HG02981 (cell line): ENCODE data around the gene TPRG1L.

ENCODE experiments used
- ATAC-seq: cut with Tn5 transposase; IDR thresholded peaks from one replicate; pipeline ENCODE4 v1.9.1; 2021; ENCODE audit warnings: mild to moderate bottlenecking, moderate library complexity; ENCODE audit not compliant: unreplicated experiment

The TPRG1L gene

GRCh38 chr1:3593334-3593733 lies 31.5 kb upstream of the TPRG1L start:
- ATAC-seq: no peak

- no peak for ATAC-seq
Measured at GRCh38 chr1:3593745-3594144, 31.1 kb upstream of the TPRG1L start.

GRCh38 chr1:3594706-3595377 lies 30.0 kb upstream of the TPRG1L start:
- no peak for ATAC-seq

GRCh38 chr1:3595949-3596348 lies 28.9 kb upstream of the TPRG1L start:
- no peak for ATAC-seq

DNA sequence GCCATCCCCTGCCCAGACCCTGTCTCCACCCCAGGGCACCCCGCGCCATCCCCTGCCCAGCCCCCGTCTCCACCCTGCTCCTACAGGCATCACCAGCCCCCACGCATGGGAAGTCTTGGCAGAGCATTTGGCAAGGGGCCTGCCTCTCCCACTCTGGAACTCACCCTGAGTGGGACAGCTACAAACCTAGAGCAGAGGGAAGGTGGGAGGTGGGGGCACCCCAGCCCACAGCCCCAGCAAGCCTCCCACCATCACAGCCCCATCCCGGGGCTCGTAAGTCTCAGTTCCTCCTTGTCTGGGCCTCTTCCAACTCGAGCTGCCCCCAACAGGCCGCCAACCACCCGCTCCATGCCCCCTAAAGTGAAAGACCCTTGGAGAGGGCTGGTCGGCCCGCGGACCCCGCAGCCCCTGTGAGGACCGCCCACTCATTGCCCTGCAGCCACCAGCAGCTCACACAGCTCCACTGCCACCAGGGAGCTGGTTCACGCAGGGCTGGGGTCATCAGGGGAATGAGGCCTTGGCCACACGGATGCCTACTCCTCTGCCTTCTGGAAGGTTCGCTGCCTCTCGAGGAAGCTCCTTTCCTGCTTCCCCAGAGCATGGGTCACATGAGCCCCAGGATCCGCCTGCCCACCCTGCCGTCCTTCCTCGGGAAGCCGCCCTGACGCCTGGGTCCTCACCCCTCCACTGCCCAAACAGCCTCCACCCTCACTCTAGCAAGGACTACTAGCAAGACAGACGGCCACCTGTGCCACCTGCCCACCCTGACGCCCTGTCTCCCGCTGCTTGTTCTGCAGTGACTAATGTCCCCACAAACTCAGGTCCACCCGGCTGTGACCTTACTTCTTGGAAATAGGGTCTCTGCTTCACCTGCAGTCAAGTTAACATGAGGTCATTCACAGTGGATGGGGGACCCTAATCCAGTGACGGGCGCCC lies 27.9 kb upstream of the TPRG1L start:
- ATAC-seq: no peak

DNA sequence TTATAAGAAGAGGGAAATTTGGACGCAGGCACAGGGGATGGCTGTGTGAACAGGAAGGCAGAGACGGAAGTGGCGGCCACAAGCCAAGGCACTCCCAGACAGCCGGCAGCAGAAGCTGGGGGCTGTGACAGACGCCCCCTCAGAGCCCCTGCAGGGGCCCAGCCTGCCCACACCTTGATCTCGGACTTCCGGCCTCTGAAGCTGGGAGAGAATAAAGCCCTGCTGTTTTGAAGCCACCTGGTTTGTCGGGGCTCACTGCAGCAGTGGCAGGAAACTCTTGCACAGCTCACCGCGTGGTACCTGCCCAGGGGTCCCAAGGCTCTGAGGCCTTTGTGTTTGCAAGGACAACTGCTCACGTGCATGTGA lies 27.2 kb upstream of the TPRG1L start:
- ATAC-seq: no peak

DNA sequence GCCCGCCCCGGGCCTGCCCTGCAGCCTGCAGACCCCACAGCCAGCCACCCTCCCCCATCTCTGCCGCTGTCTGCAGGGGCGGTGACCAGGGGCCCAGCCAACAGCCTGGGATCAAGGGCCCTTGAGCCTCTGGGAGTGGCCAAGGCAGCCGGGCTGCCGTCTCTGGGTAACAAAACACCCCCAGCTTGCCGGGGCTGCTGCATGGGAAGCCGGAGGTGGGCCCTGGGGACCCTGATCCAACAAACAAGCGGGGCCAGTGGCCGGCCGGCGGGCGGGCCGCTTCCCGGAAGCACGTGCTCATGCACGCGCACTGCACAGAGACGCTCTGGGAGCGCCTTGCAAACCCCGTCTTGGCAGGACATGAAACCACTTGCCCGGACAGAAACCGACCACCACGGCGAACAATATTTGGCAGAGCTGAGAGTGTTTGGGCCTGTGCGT lies 26.7 kb upstream of the TPRG1L start:
- ATAC-seq: no peak

- no peak for ATAC-seq
Measured at GRCh38 chr1:3598522-3599285, 26.1 kb upstream of the TPRG1L start.

GRCh38 chr1:3599286-3599811 lies 25.5 kb upstream of the TPRG1L start:
- ATAC-seq: no peak

GRCh38 chr1:3599816-3600215 lies 25.0 kb upstream of the TPRG1L start:
- ATAC-seq: no peak

DNA sequence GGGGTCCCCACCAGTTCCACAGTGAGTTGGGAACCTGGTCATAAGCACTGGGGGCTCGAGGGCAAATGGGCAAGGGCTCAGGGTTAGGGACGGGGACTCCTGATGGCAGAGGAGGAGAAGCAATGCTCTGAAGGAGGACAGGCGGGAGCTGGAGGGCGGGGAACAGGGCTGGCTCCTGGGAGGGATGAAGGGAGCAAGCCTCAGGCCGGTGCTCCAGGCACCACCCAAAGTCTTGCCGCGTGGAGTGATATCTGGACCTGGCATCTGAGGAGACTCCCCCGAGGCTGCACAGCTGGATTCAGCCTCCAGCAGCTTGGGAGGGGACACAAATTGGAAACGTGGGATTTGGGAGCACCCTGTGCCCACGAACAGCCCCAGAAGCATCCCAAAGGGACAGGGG lies 24.5 kb upstream of the TPRG1L start:
- ATAC-seq: no peak

DNA sequence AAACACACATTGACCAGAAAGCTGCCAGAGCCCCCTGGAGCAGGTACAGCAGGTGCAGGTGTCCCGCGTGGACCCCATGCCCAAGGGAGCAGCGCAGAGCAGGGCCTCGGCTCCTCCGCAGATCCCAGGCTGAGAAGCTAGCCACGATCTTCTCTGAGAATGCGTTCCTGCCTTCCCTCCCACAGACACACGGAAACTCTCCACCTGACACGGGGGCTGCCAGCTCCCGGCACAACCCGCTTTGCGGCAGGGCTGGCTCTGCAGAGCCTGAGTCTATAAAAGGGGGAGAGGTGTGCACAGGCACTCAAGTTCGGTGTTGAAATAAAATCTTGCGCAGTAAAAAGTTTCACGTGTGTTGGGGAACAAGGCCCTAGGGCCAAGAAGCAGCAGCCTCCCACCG lies 23.1 kb upstream of the TPRG1L start:
- ATAC-seq: no peak

GRCh38 chr1:3602375-3602774 lies 22.4 kb upstream of the TPRG1L start:
- ATAC-seq: no peak

GRCh38 chr1:3603156-3603555 lies 21.7 kb upstream of the TPRG1L start:
- ATAC-seq: no peak

DNA sequence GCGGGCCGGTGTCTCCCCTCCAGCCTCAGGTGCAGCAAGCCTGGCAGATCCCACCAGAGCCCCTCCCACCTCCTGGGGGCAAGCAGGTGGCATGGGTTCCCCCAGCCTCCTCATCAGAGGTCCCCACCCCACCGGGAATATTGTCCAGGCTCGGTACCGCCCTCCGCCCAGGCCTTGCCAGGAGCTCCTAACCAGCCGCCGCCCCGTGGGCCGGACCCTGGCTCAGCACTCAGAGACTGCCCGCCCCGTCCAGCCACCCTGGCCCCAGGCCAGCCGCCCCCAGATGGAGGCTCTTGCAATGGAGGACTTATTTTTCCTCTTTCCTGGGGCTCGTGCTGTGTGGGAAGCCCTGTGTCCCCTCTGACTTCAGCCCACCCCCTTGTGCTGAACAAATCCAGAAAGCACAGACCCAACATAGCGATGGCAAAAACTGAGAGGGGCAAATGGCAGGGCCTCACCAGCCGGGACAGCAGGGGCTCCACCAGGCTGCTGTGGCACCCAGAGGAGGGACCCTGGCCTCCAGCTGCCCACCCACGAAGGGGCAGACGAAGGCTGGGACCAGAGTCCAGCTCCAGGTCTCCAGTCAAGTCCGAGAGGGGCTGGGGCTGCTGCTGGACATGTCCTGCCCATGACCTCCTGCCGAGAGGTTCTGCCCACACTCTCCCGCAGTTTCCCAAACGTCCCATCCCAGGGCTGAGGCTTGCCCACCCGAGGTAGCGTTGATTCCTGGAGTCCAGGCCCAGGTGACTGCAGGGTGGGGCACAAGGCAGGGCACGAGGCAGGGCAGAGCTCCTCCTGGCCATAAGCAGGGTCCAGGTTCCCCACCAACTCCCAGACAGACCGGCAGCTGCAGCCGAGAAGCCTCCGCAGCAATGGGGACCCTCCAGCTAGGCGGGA lies 21.0 kb upstream of the TPRG1L start:
- ATAC-seq: no peak

DNA sequence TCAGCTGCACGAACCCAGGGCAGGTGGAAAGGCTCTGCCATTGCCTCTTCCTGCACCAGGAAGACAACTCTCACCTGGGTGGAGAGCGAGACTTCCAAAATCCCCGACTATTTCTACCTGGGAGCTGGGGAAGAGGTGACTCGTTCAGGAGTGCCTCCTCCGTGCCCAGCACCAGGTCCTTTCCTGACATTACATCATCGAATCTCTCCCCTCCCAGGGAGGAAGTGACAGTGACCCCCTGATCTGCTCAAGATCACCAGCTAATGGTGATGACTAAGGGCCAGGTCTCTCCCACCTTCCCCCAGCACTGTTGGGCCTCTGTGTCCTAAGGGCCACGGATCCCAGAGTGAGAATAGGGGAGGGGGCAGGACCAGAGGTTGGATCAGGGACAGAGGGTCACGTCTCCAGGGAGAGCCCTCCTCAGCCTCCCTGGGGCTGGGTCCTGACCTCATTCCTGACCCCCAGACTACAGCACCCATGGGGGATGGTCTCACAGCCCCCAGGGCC lies 20.3 kb upstream of the TPRG1L start:
- ATAC-seq: no peak

- no peak for ATAC-seq
Measured at GRCh38 chr1:3604997-3605823, 19.6 kb upstream of the TPRG1L start.

DNA sequence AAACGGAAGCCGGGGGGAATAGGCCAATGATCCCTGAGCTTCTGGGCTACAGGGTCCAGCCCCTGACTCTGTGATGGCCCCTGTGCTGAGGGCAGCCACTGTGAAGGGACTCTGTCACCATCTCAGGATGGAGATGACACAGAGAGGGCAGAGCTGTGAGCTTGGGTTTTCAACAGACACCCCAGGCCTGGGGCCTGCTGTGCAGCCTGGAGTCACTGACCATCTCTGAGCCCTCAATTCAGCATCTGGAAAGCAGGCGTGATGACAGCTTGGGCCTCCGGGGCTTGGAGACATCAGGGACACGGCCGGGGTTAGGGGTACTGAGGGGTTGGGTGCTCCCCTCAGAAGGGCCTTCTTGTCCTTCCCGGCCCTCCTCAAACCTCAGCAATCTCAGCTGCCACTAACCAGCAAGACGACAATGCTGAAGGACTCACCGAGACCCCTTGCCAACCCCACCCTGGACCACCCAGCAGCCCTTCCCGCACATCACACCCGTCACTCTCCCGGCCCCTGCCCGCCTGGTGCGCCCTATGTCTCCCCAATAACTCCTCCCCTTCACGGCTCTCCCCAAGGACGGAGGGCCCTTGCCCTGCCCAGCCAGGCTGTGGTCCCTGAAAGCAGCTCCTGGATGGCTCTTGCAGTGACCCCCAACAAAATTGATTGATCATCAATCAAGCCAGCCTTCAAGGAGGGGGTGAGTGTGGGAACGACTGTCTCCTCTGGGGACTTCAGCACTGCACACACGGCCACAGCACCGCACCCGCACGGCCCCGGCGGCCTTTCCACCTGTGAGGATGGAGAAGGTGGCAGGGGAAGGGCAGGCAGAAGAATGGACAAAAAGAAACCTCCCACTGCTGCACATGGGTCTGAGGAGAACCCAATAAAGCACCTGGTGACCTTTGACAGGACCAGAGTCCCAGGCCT lies 17.8 kb upstream of the TPRG1L start:
- ATAC-seq: no peak
